Panc1 (cell line): ENCODE results near the gene LMAN1L. TPM values are rescaled to one million over a fixed set of nuclear protein-coding genes. Genes with fewer than 3 reads are reported as not detected.

Source experiments
- ATAC-seq: fragments of 200-7000 bp; cut with Tn5 transposase; 2 replicates; pipeline ENCODE4 v1.9.1; 2020; ENCODE audit warnings: mild to moderate bottlenecking, moderate library complexity
- BruUV-seq: library from RNA; stranded (reverse); fragments of 400-500 nt; replicated peaks from 2 replicates; lab custom pipeline; 2021; lab: Mats Ljungman, UMichigan
- CTCF ChIA-PET: fragments of 300-600 bp; sonication (Branson Sonifier 250); formaldehyde crosslinking; loops from one replicate; lab custom pipeline; 2022; ENCODE audit warnings: antibody characterized with exemption; lab: Charles Lee
- POLR2A ChIA-PET: fragments of 300-600 bp; sonication (Branson Sonifier 250); formaldehyde crosslinking; loops from one replicate; lab custom pipeline; 2022; ENCODE audit warnings: antibody characterized with exemption; lab: Charles Lee
- DNase-seq: peaks from one replicate; pipeline ENCODE4 v3.0.0-alpha.2; 2010; ENCODE audit warnings: low read depth, low spot score
- H3K27ac ChIP-seq: 2 replicates; pipeline ENCODE4 v1.5.1; 2011; ENCODE audit warnings: mild to moderate bottlenecking, low read length, inconsistent platforms
- H3K27me3 ChIP-seq: fragments of 200-500 bp; sonication (Bioruptor generic); 2 replicates; pipeline ENCODE4 v1.6.0; 2014; ENCODE audit warnings: low read length, inconsistent platforms; ENCODE audit not compliant: control insufficient read depth, insufficient read depth
- H3K36me3 ChIP-seq: fragments of 200-500 bp; sonication (Bioruptor generic); 2 replicates; pipeline ENCODE4 v1.5.1; 2014; ENCODE audit warnings: inconsistent platforms, mild to moderate bottlenecking, low read length, moderate library complexity; ENCODE audit not compliant: control insufficient read depth, insufficient read depth
- H3K4me1 ChIP-seq: 2 replicates; pipeline ENCODE4 v1.5.1; 2011; ENCODE audit warnings: inconsistent platforms, mild to moderate bottlenecking, low read length, moderate library complexity; ENCODE audit not compliant: control insufficient read depth, insufficient read depth
- H3K4me3 ChIP-seq, 2 experiments: 2 replicates each; pipeline ENCODE4 v1.5.1; 2011 to 2012; ENCODE audit warnings: low read depth in 2 of 2, low read length in 2 of 2, mild to moderate bottlenecking in 2 of 2, inconsistent platforms in 1 of 2, moderate library complexity in 1 of 2
- H3K9me3 ChIP-seq: fragments of 200-500 bp; sonication (Bioruptor generic); 2 replicates; pipeline ENCODE4 v1.5.1; 2014; ENCODE audit warnings: low read depth, mild to moderate bottlenecking, inconsistent platforms, low read length, moderate library complexity; ENCODE audit not compliant: control insufficient read depth, insufficient read depth
- POLR2AphosphoS5 ChIP-seq: IDR thresholded peaks from 2 replicates; pipeline ENCODE4 v1.6.1; 2012; ENCODE audit warnings: mild to moderate bottlenecking, low read depth, low read length, moderate library complexity
- REST ChIP-seq, 2 experiments: IDR thresholded peaks; 2 replicates each; pipeline ENCODE4 v1.6.1; 2011 to 2012; ENCODE audit warnings: low read depth in 2 of 2, control low read depth in 1 of 2, low read length in 1 of 2, mild to moderate bottlenecking in 1 of 2, moderate library complexity in 1 of 2; ENCODE audit not compliant: insufficient read depth in 1 of 2
- SIN3A ChIP-seq: IDR thresholded peaks from 2 replicates; pipeline ENCODE4 v1.6.1; 2012; ENCODE audit warnings: low read depth, mild to moderate bottlenecking, low read length, moderate library complexity, borderline replicate concordance; ENCODE audit not compliant: insufficient read depth
- TCF7L2 ChIP-seq: IDR thresholded peaks from 2 replicates; pipeline ENCODE4 v1.6.1; 2011; ENCODE audit warnings: mild to moderate bottlenecking, low read depth, low read length, inconsistent platforms
- in situ Hi-C: cut with HindIII; loops from 2 replicates; pipeline ENCODE4 v1.10.0; 2016; ENCODE audit warnings: low sequenced_read_pairs, low pct_unique_long_range_greater_than_20kb
- intact Hi-C: fragments of 100-400 bp; cut with micrococcal nuclease; formaldehyde crosslinking; loops from one replicate; pipeline ENCODE4 v1.10.0; 2022; ENCODE audit not compliant: unreplicated experiment
- total RNA-seq: library from RNA; stranded (reverse); gene quantifications from one replicate; pipeline ENCODE4 v1.2.1, GENCODE V29; 2021; ENCODE audit not compliant: unreplicated experiment
- TF ChIP-seq, protein P1 (sequence below): fragments of 450-650 bp; IDR thresholded peaks from 2 replicates; pipeline ENCODE4 v1.5.1; 2017; ENCODE audit warnings: mild to moderate bottlenecking

Gene LMAN1L
- total RNA-seq, 1 experiment from 2014 or later, result not detected

GRCh38 chr15:74823324-74823723, 10.7 kb downstream of the LMAN1L start:
- H3K27me3 ChIP-seq, result peaks cover 2% of the 10 kb centered on the region; the same call in 1 of the 2 replicates
- ChIA-PET CTCF (no interaction called here), POLR2A (interaction anchor here (0.6 kb wide), 1 partner anchor 86 kb away, joined by 4 read pairs; no protein-coding TSS in a partner anchor)
- ATAC-seq (no peak), DNase-seq (no peak)
- in situ Hi-C loops, result no loop called here
- H3K36me3 ChIP-seq, result no peaks in the 10 kb centered on the region
- no peak for TF ChIP-seq SIN3A
- H3K27ac ChIP-seq, result no peak overlapping the region
- H3K4me1 ChIP-seq, result no peaks in the 10 kb centered on the region; the same call in 1 of the 2 replicates
- intact Hi-C loops, result no loop called here
- no peak overlapping the region for H3K4me3 ChIP-seq
- no TSS peak for BruUV-seq
- no peaks in the 10 kb centered on the region for H3K9me3 ChIP-seq

GRCh38 chr15:74824976-74825375, 12.3 kb downstream of the LMAN1L start:
- H3K27ac ChIP-seq, result no peak overlapping the region
- CTCF ChIA-PET, result interaction anchor here (0.8 kb wide), 1 partner anchor 131 kb away, joined by 3 read pairs; no protein-coding TSS in a partner anchor
- H3K27me3 ChIP-seq, result peaks cover 2% of the 10 kb centered on the region; the same call in 1 of the 2 replicates
- H3K4me3 ChIP-seq, result no peak overlapping the region
- TF ChIP-seq POLR2AphosphoS5 (no peak), REST (IDR thresholded peaks at IDR 0.05; ENCODE audit: insufficient read depth in 1 of 2, low read depth in 2 of 2, low read length in 1 of 2) (no peak), TCF7L2 (no peak), SIN3A (no peak)
- TF ChIP-seq, protein P1, sequence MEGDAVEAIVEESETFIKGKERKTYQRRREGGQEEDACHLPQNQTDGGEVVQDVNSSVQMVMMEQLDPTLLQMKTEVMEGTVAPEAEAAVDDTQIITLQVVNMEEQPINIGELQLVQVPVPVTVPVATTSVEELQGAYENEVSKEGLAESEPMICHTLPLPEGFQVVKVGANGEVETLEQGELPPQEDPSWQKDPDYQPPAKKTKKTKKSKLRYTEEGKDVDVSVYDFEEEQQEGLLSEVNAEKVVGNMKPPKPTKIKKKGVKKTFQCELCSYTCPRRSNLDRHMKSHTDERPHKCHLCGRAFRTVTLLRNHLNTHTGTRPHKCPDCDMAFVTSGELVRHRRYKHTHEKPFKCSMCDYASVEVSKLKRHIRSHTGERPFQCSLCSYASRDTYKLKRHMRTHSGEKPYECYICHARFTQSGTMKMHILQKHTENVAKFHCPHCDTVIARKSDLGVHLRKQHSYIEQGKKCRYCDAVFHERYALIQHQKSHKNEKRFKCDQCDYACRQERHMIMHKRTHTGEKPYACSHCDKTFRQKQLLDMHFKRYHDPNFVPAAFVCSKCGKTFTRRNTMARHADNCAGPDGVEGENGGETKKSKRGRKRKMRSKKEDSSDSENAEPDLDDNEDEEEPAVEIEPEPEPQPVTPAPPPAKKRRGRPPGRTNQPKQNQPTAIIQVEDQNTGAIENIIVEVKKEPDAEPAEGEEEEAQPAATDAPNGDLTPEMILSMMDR, result no peak
- H3K4me1 ChIP-seq, result no peaks in the 10 kb centered on the region; the same call in 1 of the 2 replicates
- H3K9me3 ChIP-seq, result no peaks in the 10 kb centered on the region
- no peak for DNase-seq
- intact Hi-C loops (no loop called here), in situ Hi-C loops (no loop called here)
- POLR2A ChIA-PET, result interaction anchor here (0.5 kb wide), 1 partner anchor 55 kb away, joined by 9 read pairs; no protein-coding TSS in a partner anchor
- no peaks in the 10 kb centered on the region for H3K36me3 ChIP-seq
- peak; percentile 20; the same call in 1 of the 2 replicates for ATAC-seq
- BruUV-seq, result no TSS peak

DNA sequence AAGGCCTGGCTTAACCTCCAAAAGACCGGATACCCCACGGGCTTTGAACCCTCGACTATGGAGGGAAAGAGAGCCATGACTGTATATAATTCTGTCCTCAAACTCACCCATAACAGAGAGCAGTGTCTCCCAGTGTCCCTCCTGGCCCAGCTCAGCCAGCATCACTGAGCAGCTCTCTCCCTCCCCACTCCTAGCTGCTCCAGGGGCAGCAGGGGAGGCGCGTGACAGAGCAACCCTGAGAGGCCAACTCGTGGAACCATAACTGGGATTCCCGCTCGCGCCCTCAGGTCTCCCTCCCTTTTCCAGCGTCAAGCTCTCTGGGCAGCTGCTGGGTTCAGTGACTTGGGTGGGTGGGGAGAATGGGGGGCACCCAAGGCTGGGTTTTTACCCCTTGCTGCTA, 13.2 kb downstream of the LMAN1L start:
- no TSS peak for BruUV-seq
- peaks cover 2% of the 10 kb centered on the region; the same call in 1 of the 2 replicates for H3K27me3 ChIP-seq
- H3K27ac ChIP-seq, result no peak overlapping the region
- TF ChIP-seq TCF7L2, result no peak
- TF ChIP-seq, protein P1, result no peak
- TF ChIP-seq REST (IDR thresholded peaks at IDR 0.05; ENCODE audit: insufficient read depth in 1 of 2, low read depth in 2 of 2, low read length in 1 of 2), result no peak
- H3K9me3 ChIP-seq, result no peaks in the 10 kb centered on the region
- in situ Hi-C loops (no loop called here), intact Hi-C loops (no loop called here)
- no peaks in the 10 kb centered on the region for H3K36me3 ChIP-seq
- H3K4me3 ChIP-seq, result no peak overlapping the region
- ATAC-seq, result no peak
- ChIA-PET CTCF (interaction anchor here (0.7 kb wide), 1 partner anchor 39 kb away, joined by 8 read pairs; no protein-coding TSS in a partner anchor), POLR2A (interaction anchor here (0.7 kb wide), 1 partner anchor 72 kb away, joined by 3 read pairs; no protein-coding TSS in a partner anchor)
- DNase-seq, result no peak
- no peaks in the 10 kb centered on the region; the same call in 1 of the 2 replicates for H3K4me1 ChIP-seq
